ENCODE data around the gene RPP25L. TPM values are rescaled to one million over a fixed set of nuclear protein-coding genes. Genes with fewer than 3 reads are reported as not detected.

Gene RPP25L
- total RNA-seq, 1 experiment from 2014 or later, result 24.5 TPM

DNA sequence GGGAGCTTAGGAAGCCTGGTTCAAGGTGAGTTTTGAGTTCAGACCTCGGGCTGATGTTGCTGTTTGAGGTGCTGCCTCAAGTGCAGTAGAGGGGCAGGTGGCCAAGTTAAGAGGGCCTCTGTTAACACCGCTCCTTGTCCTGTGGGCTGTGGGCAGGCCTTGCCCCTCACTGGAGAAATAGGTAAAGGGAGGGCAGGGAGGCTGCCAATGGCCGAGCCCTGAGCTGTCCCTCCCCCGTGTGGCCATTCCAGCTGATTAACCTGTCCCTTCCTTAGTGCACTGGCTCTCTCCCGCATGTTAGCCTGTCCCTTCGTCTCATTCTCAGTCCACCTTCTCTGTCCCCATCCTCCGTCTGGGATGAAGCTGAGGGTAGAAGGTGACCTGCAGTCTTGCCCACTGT, 43.8 kb downstream of the RPP25L start:
- DNase-seq (ENCODE audit: low spot score) (no peak), ATAC-seq (no peak)
- H3K4me1 Mint-ChIP-seq, result peaks cover 26% of the 10 kb centered on the region
- H3K4me3 Mint-ChIP-seq, result no peak overlapping the region
- ChIA-PET POLR2A (no interaction called here), CTCF (interaction anchor here (1.9 to 4.1 kb wide), 5 partner anchors 12 to 164 kb away, joined by 5 to 31 read pairs (median 8); no protein-coding TSS in a partner anchor)
- H3K9me3 Mint-ChIP-seq, result no peaks in the 10 kb centered on the region
- H3K36me3 Mint-ChIP-seq, result no peaks in the 10 kb centered on the region
- TF ChIP-seq NR3C1 (CRISPR knock-in tag; conservative IDR thresholded peaks at IDR 0.05; ENCODE audit: low read depth) (no peak), JUN (CRISPR knock-in tag; IDR thresholded peaks at IDR 0.05) (no peak), NR2C2 (CRISPR knock-in tag; IDR thresholded peaks at IDR 0.05) (no peak), ZNF671 (CRISPR knock-in tag; IDR thresholded peaks at IDR 0.05) (no peak), SMAD3 (CRISPR knock-in tag; IDR thresholded peaks at IDR 0.05; ENCODE audit: borderline replicate concordance) (no peak), ZNF423 (CRISPR knock-in tag; IDR thresholded peaks at IDR 0.05) (no peak), RELA (CRISPR knock-in tag; IDR thresholded peaks at IDR 0.05; ENCODE audit: borderline replicate concordance) (no peak), MYBL2 (CRISPR knock-in tag; IDR thresholded peaks at IDR 0.05) (no peak), FOXJ3 (CRISPR knock-in tag; IDR thresholded peaks at IDR 0.05; ENCODE audit: borderline replicate concordance) (no peak), E2F4 (CRISPR knock-in tag; IDR thresholded peaks at IDR 0.05; ENCODE audit: borderline replicate concordance, low read depth) (no peak), SMAD4 (CRISPR knock-in tag; IDR thresholded peaks at IDR 0.05) (no peak), ZNF512 (CRISPR knock-in tag; IDR thresholded peaks at IDR 0.05; ENCODE audit: borderline replicate concordance) (no peak), KAT7 (CRISPR knock-in tag; IDR thresholded peaks at IDR 0.05; ENCODE audit: borderline replicate concordance) (no peak)
- TF ChIP-seq, protein P1, sequence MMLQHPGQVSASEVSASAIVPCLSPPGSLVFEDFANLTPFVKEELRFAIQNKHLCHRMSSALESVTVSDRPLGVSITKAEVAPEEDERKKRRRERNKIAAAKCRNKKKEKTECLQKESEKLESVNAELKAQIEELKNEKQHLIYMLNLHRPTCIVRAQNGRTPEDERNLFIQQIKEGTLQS (CRISPR knock-in tag; conservative IDR thresholded peaks at IDR 0.05), result no peak
- TF ChIP-seq, protein P2, sequence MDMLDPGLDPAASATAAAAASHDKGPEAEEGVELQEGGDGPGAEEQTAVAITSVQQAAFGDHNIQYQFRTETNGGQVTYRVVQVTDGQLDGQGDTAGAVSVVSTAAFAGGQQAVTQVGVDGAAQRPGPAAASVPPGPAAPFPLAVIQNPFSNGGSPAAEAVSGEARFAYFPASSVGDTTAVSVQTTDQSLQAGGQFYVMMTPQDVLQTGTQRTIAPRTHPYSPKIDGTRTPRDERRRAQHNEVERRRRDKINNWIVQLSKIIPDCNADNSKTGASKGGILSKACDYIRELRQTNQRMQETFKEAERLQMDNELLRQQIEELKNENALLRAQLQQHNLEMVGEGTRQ (CRISPR knock-in tag; IDR thresholded peaks at IDR 0.05), result no peak
- TF ChIP-seq, protein P3, sequence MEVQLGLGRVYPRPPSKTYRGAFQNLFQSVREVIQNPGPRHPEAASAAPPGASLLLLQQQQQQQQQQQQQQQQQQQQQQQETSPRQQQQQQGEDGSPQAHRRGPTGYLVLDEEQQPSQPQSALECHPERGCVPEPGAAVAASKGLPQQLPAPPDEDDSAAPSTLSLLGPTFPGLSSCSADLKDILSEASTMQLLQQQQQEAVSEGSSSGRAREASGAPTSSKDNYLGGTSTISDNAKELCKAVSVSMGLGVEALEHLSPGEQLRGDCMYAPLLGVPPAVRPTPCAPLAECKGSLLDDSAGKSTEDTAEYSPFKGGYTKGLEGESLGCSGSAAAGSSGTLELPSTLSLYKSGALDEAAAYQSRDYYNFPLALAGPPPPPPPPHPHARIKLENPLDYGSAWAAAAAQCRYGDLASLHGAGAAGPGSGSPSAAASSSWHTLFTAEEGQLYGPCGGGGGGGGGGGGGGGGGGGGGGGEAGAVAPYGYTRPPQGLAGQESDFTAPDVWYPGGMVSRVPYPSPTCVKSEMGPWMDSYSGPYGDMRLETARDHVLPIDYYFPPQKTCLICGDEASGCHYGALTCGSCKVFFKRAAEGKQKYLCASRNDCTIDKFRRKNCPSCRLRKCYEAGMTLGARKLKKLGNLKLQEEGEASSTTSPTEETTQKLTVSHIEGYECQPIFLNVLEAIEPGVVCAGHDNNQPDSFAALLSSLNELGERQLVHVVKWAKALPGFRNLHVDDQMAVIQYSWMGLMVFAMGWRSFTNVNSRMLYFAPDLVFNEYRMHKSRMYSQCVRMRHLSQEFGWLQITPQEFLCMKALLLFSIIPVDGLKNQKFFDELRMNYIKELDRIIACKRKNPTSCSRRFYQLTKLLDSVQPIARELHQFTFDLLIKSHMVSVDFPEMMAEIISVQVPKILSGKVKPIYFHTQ (CRISPR knock-in tag; IDR thresholded peaks at IDR 0.05), result no peak
- H3K27me3 Mint-ChIP-seq (ENCODE audit: low read depth), result no peaks in the 10 kb centered on the region; the same call in 1 of the 2 replicates
- no peak overlapping the region for H3K27ac Mint-ChIP-seq

DNA sequence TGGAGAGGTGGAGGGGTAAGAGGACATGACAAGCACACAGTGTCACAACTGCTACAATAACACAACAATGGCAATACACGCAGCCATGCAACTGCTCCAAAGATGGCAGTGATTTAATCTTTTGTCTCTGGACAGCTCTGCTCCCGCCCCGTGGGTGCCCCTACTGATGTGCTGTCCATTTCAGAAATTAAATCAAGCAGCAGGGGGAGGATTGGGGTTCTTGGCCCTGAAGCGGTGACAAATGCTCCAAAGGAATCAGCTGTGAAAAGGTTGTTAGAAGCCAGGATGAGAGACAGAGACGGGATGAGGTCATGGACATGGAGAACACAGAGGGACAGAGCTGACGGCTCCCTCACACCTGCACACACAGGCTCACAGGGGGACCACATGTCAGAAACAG, 44.9 kb downstream of the RPP25L start:
- ChIA-PET POLR2A (no interaction called here), CTCF (interaction anchor here (0.8 to 4.1 kb wide), 5 partner anchors 11 to 44 kb away, joined by 3 to 31 read pairs (median 6); no protein-coding TSS in a partner anchor)
- Mint-ChIP-seq H3K27ac (no peak overlapping the region), H3K36me3 (no peaks in the 10 kb centered on the region), H3K4me3 (no peak overlapping the region), H3K9me3 (no peaks in the 10 kb centered on the region), H3K27me3 (ENCODE audit: low read depth) (peaks cover 3% of the 10 kb centered on the region; the same call in 1 of the 2 replicates), H3K4me1 (peaks cover 26% of the 10 kb centered on the region)
- no peak for DNase-seq (ENCODE audit: low spot score)
- no peak for ATAC-seq
- TF ChIP-seq EMX1 (CRISPR knock-in tag; IDR thresholded peaks at IDR 0.05), result no peak
- no peak for TF ChIP-seq ELF4 (CRISPR knock-in tag; IDR thresholded peaks at IDR 0.05; ENCODE audit: low read depth)
- TF ChIP-seq ATF2 (CRISPR knock-in tag; IDR thresholded peaks at IDR 0.05; ENCODE audit: borderline replicate concordance, low read depth), result no peak
- TF ChIP-seq, protein P4, sequence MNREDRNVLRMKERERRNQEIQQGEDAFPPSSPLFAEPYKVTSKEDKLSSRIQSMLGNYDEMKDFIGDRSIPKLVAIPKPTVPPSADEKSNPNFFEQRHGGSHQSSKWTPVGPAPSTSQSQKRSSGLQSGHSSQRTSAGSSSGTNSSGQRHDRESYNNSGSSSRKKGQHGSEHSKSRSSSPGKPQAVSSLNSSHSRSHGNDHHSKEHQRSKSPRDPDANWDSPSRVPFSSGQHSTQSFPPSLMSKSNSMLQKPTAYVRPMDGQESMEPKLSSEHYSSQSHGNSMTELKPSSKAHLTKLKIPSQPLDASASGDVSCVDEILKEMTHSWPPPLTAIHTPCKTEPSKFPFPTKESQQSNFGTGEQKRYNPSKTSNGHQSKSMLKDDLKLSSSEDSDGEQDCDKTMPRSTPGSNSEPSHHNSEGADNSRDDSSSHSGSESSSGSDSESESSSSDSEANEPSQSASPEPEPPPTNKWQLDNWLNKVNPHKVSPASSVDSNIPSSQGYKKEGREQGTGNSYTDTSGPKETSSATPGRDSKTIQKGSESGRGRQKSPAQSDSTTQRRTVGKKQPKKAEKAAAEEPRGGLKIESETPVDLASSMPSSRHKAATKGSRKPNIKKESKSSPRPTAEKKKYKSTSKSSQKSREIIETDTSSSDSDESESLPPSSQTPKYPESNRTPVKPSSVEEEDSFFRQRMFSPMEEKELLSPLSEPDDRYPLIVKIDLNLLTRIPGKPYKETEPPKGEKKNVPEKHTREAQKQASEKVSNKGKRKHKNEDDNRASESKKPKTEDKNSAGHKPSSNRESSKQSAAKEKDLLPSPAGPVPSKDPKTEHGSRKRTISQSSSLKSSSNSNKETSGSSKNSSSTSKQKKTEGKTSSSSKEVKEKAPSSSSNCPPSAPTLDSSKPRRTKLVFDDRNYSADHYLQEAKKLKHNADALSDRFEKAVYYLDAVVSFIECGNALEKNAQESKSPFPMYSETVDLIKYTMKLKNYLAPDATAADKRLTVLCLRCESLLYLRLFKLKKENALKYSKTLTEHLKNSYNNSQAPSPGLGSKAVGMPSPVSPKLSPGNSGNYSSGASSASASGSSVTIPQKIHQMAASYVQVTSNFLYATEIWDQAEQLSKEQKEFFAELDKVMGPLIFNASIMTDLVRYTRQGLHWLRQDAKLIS (CRISPR knock-in tag; IDR thresholded peaks at IDR 0.05; ENCODE audit: borderline replicate concordance), result no peak
- TF ChIP-seq ZNF317 (CRISPR knock-in tag; IDR thresholded peaks at IDR 0.05; ENCODE audit: borderline replicate concordance, low read depth), result no peak
- TF ChIP-seq, protein P5, sequence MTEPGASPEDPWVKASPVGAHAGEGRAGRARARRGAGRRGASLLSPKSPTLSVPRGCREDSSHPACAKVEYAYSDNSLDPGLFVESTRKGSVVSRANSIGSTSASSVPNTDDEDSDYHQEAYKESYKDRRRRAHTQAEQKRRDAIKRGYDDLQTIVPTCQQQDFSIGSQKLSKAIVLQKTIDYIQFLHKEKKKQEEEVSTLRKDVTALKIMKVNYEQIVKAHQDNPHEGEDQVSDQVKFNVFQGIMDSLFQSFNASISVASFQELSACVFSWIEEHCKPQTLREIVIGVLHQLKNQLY (CRISPR knock-in tag; IDR thresholded peaks at IDR 0.05), result no peak
- TF ChIP-seq CREM (CRISPR knock-in tag; IDR thresholded peaks at IDR 0.05), result no peak
